Jurkat, Clone E6-1 (cell line): ENCODE measurements around the gene DHRS13.
A peak's percentile ranks its signal among the peaks of the same experiment; 100 is the strongest.
"Not testable (repeated sequence)": the region's sequence is repeated elsewhere in the genome, so short reads cannot be mapped to it uniquely, and the experiment has no call there.

ENCODE experiments used
- DNase-seq: peaks from one replicate; pipeline ENCODE4 v3.0.0-alpha.2; 2011; ENCODE audit warnings: low read depth, low spot score
- H3K4me3 ChIP-seq: 2 replicates; pipeline ENCODE4 v1.5.1; 2011; ENCODE audit warnings: mild to moderate bottlenecking, low read length, control low read depth, moderate library complexity

DHRS13 gene

GRCh38 chr17:28938552-28938951 is 35.7 kb upstream of the DHRS13 start:
- no peak for DNase-seq

DNA sequence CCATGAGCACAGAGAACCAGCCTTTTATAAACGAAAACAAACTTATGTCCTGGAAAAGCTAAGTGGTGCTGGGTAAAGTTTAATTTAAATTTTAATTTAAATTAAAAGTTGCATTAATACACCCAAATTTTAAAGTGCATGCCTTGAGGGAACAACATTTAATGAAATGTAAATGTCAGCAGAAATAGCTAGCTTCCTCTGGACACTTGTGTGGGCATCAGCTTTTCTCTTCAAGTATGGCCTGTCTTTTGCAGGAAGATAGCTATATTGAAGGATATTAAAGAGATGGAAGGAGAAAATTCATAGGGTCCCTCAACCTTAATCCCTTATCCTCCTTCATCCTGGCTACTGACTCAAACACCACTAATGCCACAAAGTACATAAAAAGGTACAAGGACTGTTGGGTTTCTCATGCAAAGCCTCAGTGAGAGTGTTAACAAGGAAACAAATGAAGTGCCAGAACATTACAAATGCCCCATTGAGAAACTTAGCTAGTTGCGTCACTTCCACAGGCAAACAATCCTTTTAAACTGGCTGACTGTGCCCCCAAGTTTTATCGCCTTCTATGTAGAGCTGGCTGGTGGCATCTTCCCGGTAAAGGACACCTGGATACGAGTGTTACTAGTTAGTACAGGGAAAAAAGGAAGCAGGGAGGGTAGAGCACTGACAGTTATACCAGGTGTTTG is 34.3 kb upstream of the DHRS13 start:
- DNase-seq: no peak
- no peak overlapping the region for H3K4me3 ChIP-seq

More at GRCh38 chr17:28938552-28938951, 35.7 kb upstream of the DHRS13 start:
- no peak overlapping the region for H3K4me3 ChIP-seq

GRCh38 chr17:28935744-28936460 is 33.0 kb upstream of the DHRS13 start:
- no peak overlapping the region for H3K4me3 ChIP-seq
- DNase-seq: no peak

GRCh38 chr17:28934508-28934907 is 31.6 kb upstream of the DHRS13 start:
- DNase-seq, H3K4me3 ChIP-seq: not testable (repeated sequence)

GRCh38 chr17:28929787-28930186 is 26.9 kb upstream of the DHRS13 start:
- DNase-seq: no peak
- no peak overlapping the region for H3K4me3 ChIP-seq

DNA sequence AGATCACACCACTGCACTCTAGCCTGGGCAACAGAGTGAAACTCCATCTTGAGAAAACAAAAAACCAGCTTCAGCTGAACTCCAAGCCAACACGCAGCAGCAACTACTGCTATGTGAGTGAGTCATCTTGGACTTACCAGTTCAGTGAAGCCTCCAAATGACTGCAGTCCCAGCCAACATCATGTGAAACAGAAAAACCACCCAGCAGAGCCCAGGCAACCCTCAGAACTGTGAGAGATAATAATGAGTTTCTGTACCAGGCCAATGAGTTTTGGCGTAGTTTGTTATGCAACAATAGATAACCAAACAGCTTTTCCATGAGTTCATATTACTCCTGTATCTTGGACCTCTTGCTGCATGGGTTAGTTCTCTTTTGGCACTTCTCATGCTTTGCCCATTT is 25.2 kb upstream of the DHRS13 start:
- DNase-seq: no peak
- no peak overlapping the region for H3K4me3 ChIP-seq

DNA sequence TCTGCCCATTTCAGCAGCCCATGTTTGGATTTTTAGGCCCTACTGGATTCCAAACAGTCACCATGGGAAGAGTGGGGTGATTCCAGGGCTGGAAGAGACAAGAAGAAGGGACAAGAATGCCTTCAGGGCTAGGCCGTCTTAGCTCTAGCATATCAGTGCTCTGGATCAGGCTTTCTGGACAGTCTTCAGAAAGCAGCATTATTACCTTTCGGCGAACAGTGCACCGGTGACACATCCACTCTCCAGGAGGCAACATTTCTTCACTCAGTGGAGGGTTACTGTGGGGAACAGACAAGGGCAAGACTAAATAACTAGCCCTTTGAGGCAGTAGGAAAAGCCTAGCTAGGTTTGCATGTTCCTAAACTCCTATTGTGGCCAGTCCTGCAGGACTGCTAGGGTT is 23.9 kb upstream of the DHRS13 start:
- no peak for DNase-seq
- H3K4me3 ChIP-seq: no peak overlapping the region

GRCh38 chr17:28926366-28926765 is 23.5 kb upstream of the DHRS13 start:
- no peak overlapping the region for H3K4me3 ChIP-seq
- no peak for DNase-seq

- peak; percentile 79 for DNase-seq
Observed at GRCh38 chr17:28925912-28926365, 23.1 kb upstream of the DHRS13 start.

GRCh38 chr17:28920201-28920600 is 17.3 kb upstream of the DHRS13 start:
- no peak overlapping the region for H3K4me3 ChIP-seq

More at GRCh38 chr17:28925912-28926365, 23.1 kb upstream of the DHRS13 start:
- no peak overlapping the region for H3K4me3 ChIP-seq

DNA sequence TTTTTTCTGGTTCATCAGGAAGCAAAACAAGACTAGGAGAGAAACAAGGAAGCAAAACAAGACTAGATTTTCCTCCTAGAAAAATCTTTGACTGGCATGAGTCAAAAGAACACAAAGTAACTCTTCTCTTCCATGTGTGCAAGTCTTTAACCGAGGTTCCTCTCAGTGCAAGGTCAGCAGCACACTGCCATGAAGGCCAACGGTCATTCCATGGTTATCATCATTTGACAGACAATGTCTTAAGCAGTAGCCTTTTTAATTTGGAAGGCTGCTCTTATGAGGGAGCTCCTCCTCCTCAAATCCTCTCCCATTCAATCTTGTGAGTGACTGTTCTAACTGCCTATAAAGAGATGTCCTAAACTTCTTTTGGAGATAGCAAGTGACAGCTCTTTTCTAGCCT is 15.4 kb upstream of the DHRS13 start:
- no peak for DNase-seq
- no peak overlapping the region for H3K4me3 ChIP-seq

More at GRCh38 chr17:28920201-28920600, 17.3 kb upstream of the DHRS13 start:
- DNase-seq: no peak

GRCh38 chr17:28917465-28917864 is 14.6 kb upstream of the DHRS13 start:
- no peak overlapping the region for H3K4me3 ChIP-seq
- DNase-seq: no peak

DNA sequence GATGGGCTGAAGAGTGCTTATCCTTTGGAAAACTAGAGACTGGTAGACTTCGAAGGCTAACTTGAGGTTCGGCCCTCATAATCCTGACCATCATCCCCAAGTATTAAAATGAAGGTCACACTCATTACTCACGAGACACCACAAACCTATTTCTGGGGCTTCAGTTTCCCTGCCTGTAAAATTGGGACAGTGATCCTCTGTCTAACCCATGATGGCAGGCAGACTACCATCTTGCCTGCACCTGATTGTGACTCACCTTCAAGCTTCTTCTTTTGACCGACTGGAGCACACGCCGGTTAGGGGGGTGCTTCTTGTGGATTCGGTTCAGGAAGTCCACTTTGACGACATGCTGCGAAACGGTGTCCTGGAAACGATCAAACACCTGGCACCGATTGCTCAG is 14.2 kb upstream of the DHRS13 start:
- H3K4me3 ChIP-seq: no peak overlapping the region
- no peak for DNase-seq

- no peak for DNase-seq
- H3K4me3 ChIP-seq: no peak overlapping the region
Observed at GRCh38 chr17:28916302-28916934, 13.5 kb upstream of the DHRS13 start.

- H3K4me3 ChIP-seq: no peak overlapping the region
- no peak for DNase-seq
Observed at GRCh38 chr17:28912938-28913333, 10.1 kb upstream of the DHRS13 start.

- H3K4me3 ChIP-seq: no peak overlapping the region
- no peak for DNase-seq
Observed at GRCh38 chr17:28912281-28912937, 9.5 kb upstream of the DHRS13 start.

DNA sequence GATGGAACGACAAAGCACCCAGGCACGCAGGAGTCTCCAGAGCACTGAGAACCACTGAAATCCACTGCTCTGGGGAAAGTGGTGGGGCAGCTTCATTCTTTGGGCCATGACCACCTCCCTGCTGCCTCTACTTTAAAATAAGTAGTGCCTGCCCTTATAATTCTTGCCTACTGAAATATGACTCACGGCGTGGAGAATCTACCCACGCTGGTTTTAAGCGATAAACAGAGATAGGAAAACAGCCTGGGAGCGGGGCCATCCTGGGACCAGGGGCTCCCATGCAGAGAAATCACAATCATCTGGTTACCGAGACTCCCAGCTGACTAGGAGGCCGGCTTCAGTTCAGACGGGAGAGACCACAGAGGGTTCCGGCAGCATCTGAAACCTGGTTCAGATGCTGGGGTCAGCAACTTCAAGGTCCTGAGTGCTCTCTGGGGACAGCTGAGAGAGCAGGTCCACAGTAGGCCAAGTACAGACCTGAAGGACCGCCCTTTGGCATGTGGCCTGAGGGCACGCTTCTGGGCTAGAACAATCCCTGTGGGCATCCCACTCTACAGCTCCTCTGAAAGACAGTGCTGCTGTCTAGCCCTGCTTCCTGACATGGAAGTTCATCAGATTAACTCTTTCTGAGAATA is 8.6 kb upstream of the DHRS13 start:
- DNase-seq: no peak
- H3K4me3 ChIP-seq: no peak overlapping the region

- no peak overlapping the region for H3K4me3 ChIP-seq
- no peak for DNase-seq
Observed at GRCh38 chr17:28910534-28910933, 7.7 kb upstream of the DHRS13 start.

DNA sequence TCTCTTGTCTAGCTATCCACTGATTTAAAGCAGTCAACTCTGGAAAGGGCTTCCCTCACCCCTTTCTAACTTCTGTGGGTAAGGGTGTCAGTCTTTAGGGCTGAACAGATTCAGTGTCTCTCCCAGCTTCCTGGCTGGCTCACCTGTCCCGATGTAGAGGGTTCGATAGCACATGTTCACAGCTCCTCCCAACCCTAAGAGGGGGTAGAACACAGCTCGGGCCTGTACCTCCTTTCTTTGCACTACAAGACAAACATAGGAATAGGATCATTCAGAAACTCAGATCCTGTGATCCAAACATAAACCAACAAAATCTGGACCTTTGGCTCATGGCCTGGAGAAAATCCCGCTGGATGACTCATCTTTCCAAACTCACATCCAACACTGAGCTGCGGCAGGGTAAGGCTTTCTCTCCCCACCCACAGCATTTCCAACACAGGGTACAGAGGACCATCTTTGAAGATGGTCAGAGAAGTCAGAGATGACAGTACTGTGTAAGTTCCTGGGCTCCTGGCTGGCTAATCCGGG is 5.8 kb upstream of the DHRS13 start:
- H3K4me3 ChIP-seq: no peak overlapping the region
- no peak for DNase-seq
